Activated CD4-positive, alpha-beta T cell treated with anti-CD3 and anti-CD28 coated beads, Interleukin-2, amount 10 ng/mL, durations not matched to agents 24 days and 14 days (primary cell): Measurements from ENCODE around the gene ASCL1. TPM values are rescaled to one million over a fixed set of nuclear protein-coding genes. Genes with fewer than 3 reads are reported as not detected.

Experiments
- DNase-seq: peaks from one replicate; pipeline ENCODE4 v3.0.0; 2022
- H3K27ac Mint-ChIP-seq: one replicate; pipeline ENCODE4 v1.8.0; 2022; ENCODE audit warnings: mild to moderate bottlenecking, mixed read lengths
- H3K27me3 Mint-ChIP-seq: one replicate; pipeline ENCODE4 v1.8.0; 2022; ENCODE audit warnings: mixed read lengths
- H3K36me3 Mint-ChIP-seq: one replicate; pipeline ENCODE4 v1.8.0; 2022; ENCODE audit warnings: low read depth, mild to moderate bottlenecking, mixed read lengths
- H3K4me1 Mint-ChIP-seq: one replicate; pipeline ENCODE4 v1.8.0; 2021; ENCODE audit warnings: mixed read lengths
- H3K4me3 Mint-ChIP-seq: one replicate; pipeline ENCODE4 v1.8.0; 2022; ENCODE audit warnings: mild to moderate bottlenecking, moderate library complexity, mixed read lengths
- H3K9me3 Mint-ChIP-seq: one replicate; pipeline ENCODE4 v1.8.0; 2021; ENCODE audit warnings: mixed read lengths
- intact Hi-C: fragments of 100-400 bp; cut with micrococcal nuclease; formaldehyde crosslinking; loops from one replicate; pipeline ENCODE4 v1.15.1; 2023
- total RNA-seq: library from RNA; stranded (reverse); gene quantifications from 2 replicates; pipeline ENCODE4 v1.2.3, GENCODE V29; 2022

Gene ASCL1
- total RNA-seq, 1 donor from 2014 or later: 0.07 TPM

- no peak overlapping the region for H3K4me3 Mint-ChIP-seq
- H3K27me3 Mint-ChIP-seq: peaks cover 7% of the 10 kb centered on the region
Observed at GRCh38 chr12:102977945-102978706, 20.7 kb downstream of the ASCL1 start.

GRCh38 chr12:102980350-102980749, 22.9 kb downstream of the ASCL1 start:
- no peak overlapping the region for H3K27ac Mint-ChIP-seq
- peaks cover 9% of the 10 kb centered on the region for H3K27me3 Mint-ChIP-seq
- intact Hi-C loops: no loop called here
- H3K36me3 Mint-ChIP-seq: no peaks in the 10 kb centered on the region
- H3K4me3 Mint-ChIP-seq: no peak overlapping the region
- H3K4me1 Mint-ChIP-seq: no peaks in the 10 kb centered on the region
- DNase-seq: no peak
- no peaks in the 10 kb centered on the region for H3K9me3 Mint-ChIP-seq

More at GRCh38 chr12:102977945-102978706, 20.7 kb downstream of the ASCL1 start:
- Mint-ChIP-seq H3K27ac (no peak overlapping the region), H3K36me3 (no peaks in the 10 kb centered on the region), H3K4me1 (no peaks in the 10 kb centered on the region), H3K9me3 (no peaks in the 10 kb centered on the region)
- intact Hi-C loops: no loop called here
- peak; percentile 25 for DNase-seq

DNA sequence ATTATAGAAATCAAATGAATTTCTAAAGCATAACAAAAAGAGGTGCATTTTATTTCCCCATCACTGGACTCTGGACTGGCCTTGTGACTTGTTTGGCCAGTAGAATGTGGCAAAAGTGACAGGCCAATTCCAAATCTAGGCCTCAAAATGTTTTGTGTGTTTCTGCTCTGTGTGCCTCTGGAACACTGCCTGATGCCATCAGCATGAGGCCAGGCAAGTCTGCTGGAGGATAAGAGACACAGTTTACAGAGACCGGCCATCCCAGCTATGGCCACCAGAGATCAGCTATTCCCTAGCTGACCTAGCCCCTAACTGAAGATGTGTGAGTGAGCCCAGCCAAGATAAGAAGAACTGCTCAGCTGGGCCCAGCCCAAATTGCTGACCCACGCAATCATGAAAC, 32.9 kb downstream of the ASCL1 start:
- intact Hi-C loops: no loop called here
- DNase-seq: peak; percentile 21
- no peaks in the 10 kb centered on the region for H3K36me3 Mint-ChIP-seq
- H3K4me3 Mint-ChIP-seq: no peak overlapping the region
- no peaks in the 10 kb centered on the region for H3K27me3 Mint-ChIP-seq
- H3K27ac Mint-ChIP-seq: no peak overlapping the region
- no peaks in the 10 kb centered on the region for H3K9me3 Mint-ChIP-seq
- H3K4me1 Mint-ChIP-seq: peaks cover 10% of the 10 kb centered on the region

DNA sequence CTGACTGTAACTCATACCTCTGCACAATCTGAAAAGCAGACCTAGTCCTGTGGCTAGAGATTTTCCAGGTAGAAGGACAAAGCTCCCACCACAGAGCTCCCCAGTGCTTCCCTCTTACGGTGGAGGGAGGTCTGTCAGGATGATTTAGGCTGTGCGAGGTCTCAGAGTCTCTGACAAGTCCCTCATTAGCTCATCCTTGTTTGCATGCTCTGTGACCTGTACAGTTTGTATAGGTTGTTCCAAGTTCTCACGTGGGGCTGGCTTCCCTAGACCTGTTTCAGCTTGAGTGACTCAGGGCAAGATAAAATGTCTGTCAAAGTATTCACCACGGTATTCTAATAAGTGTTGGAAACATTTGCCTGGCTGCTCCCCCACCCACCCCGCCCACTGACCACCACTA, 34.8 kb downstream of the ASCL1 start:
- no peaks in the 10 kb centered on the region for H3K36me3 Mint-ChIP-seq
- no peaks in the 10 kb centered on the region for H3K27me3 Mint-ChIP-seq
- H3K4me1 Mint-ChIP-seq: peaks cover 10% of the 10 kb centered on the region
- DNase-seq: peak; percentile 25
- intact Hi-C loops: no loop called here
- H3K4me3 Mint-ChIP-seq: no peak overlapping the region
- peaks cover 4% of the 10 kb centered on the region for H3K9me3 Mint-ChIP-seq
- H3K27ac Mint-ChIP-seq: no peak overlapping the region

DNA sequence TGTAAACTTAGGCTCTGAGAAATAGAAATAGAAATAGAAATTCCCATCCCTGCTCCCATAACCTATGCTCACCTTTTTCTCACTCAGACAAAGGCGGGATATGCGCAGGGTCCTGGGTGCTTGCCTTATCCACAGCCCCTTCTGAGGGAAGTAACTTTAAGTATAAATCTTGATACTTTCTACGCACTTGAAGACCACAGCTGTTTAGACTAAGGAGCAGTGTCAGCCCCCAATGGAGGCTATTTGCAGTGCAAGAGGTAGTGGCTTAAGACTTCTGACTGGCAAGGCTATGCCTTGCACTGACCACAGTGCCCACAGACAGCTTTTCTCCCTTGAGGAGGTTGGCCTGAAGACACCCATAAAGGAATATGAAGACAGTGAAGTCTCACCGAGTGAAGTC, 35.2 kb downstream of the ASCL1 start:
- H3K27me3 Mint-ChIP-seq: no peaks in the 10 kb centered on the region
- intact Hi-C loops: no loop called here
- DNase-seq: no peak

GRCh38 chr12:102993537-102993936, 36.1 kb downstream of the ASCL1 start:
- H3K4me3 Mint-ChIP-seq: no peak overlapping the region
- H3K36me3 Mint-ChIP-seq: no peaks in the 10 kb centered on the region
- H3K27ac Mint-ChIP-seq: no peak overlapping the region
- no peak for DNase-seq
- H3K9me3 Mint-ChIP-seq: peaks cover 7% of the 10 kb centered on the region
- intact Hi-C loops: no loop called here
- no peaks in the 10 kb centered on the region for H3K27me3 Mint-ChIP-seq
- H3K4me1 Mint-ChIP-seq: peaks cover 10% of the 10 kb centered on the region

More for the DNA sequence above, 35.2 kb downstream of the ASCL1 start:
- peaks cover 10% of the 10 kb centered on the region for H3K4me1 Mint-ChIP-seq
- peaks cover 6% of the 10 kb centered on the region for H3K9me3 Mint-ChIP-seq
- no peaks in the 10 kb centered on the region for H3K36me3 Mint-ChIP-seq
- H3K4me3 Mint-ChIP-seq: no peak overlapping the region
- no peak overlapping the region for H3K27ac Mint-ChIP-seq

DNA sequence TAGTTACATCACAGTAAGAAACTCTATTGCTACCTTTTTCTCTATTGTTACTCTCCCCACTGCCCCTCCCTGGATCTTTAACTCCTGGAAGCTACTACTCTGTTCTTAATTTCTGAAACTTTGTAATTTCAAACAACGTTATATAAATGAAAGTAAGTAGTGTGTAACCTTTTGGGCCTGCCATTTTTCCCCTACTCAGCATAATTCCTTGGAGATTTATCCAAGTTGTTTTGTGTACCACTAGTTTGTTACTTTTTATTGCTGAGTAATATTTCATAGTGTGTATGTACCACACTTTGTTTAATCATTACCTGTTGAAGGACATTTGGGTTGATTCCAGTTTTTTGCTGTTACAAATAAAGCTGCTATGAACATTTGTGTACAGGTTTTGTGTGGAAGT, 37.9 kb downstream of the ASCL1 start:
- H3K27me3 Mint-ChIP-seq: no peaks in the 10 kb centered on the region
- DNase-seq: no peak
- H3K4me3 Mint-ChIP-seq: no peak overlapping the region
- H3K36me3 Mint-ChIP-seq: no peaks in the 10 kb centered on the region
- no peak overlapping the region for H3K27ac Mint-ChIP-seq
- H3K4me1 Mint-ChIP-seq: peaks cover 10% of the 10 kb centered on the region
- H3K9me3 Mint-ChIP-seq: peaks cover 13% of the 10 kb centered on the region
- intact Hi-C loops: no loop called here

Other genes with a start within 250 kb of the ASCL1 start
- not detected in 2 replicates for gene PAH, start 40.4 kb upstream of the ASCL1 start, total RNA-seq